HepG2 (cell line): ENCODE data around the gene DOHH. TPM values are rescaled to one million over a fixed set of nuclear protein-coding genes. Genes with fewer than 3 reads are reported as not detected.

Experiments used
- ARID5B ChIP-seq: IDR thresholded peaks from 2 replicates; pipeline ENCODE4 v1.4.0; 2020; ENCODE audit warnings: mild to moderate bottlenecking, missing genetic modification reagents
- ATF1 ChIP-seq: IDR thresholded peaks from 2 replicates; pipeline ENCODE4 v1.6.1; 2016; ENCODE audit warnings: mild to moderate bottlenecking, control low read depth
- CHCHD3 ChIP-seq: sonication (generic); formaldehyde crosslinking; IDR thresholded peaks from 2 replicates; pipeline ENCODE4 v1.8.0; 2022; ENCODE audit warnings: mild to moderate bottlenecking, missing genetic modification reagents, moderate library complexity
- FOXA3 ChIP-seq: IDR thresholded peaks from 2 replicates; pipeline ENCODE4 v1.6.1; 2016; ENCODE audit warnings: missing genetic modification reagents, missing compliant biosample characterization
- KLF9 ChIP-seq: IDR thresholded peaks from 2 replicates; pipeline ENCODE4 v1.6.1; 2016; ENCODE audit warnings: low read depth
- MBD4 ChIP-seq: IDR thresholded peaks from 2 replicates; pipeline ENCODE4 v1.6.1; 2012; ENCODE audit warnings: low read length, inconsistent platforms, borderline replicate concordance
- MIER2 ChIP-seq: IDR thresholded peaks from 2 replicates; pipeline ENCODE4 v1.6.1; 2016; ENCODE audit warnings: missing biosample characterization, missing genetic modification reagents
- MTF1 ChIP-seq: sonication (generic); formaldehyde crosslinking; IDR thresholded peaks from 2 replicates; pipeline ENCODE4 v1.5.0; 2020; ENCODE audit warnings: missing genetic modification reagents
- MYNN ChIP-seq: sonication (generic); formaldehyde crosslinking; IDR thresholded peaks from 2 replicates; pipeline ENCODE4 v1.4.0; 2020; ENCODE audit warnings: mild to moderate bottlenecking, low read depth, missing genetic modification reagents
- PITX1 ChIP-seq: sonication (generic); formaldehyde crosslinking; IDR thresholded peaks from 2 replicates; pipeline ENCODE4 v1.5.1; 2020; ENCODE audit warnings: mild to moderate bottlenecking, missing genetic modification reagents
- PRDM15 ChIP-seq: sonication (generic); formaldehyde crosslinking; IDR thresholded peaks from 2 replicates; pipeline ENCODE4 v1.4.0; 2020; ENCODE audit warnings: missing genetic modification reagents
- RAD51 ChIP-seq: fragments of 450-650 bp; IDR thresholded peaks from 2 replicates; pipeline ENCODE4 v1.6.1; 2016; ENCODE audit warnings: borderline replicate concordance
- SALL1 ChIP-seq: sonication (generic); formaldehyde crosslinking; IDR thresholded peaks from 2 replicates; pipeline ENCODE4 v1.8.0; 2022; ENCODE audit warnings: mild to moderate bottlenecking, missing genetic modification reagents
- SOX5 ChIP-seq: IDR thresholded peaks from 2 replicates; pipeline ENCODE4 v1.6.1; 2016; ENCODE audit warnings: borderline replicate concordance
- TSC22D2 ChIP-seq: sonication (generic); formaldehyde crosslinking; IDR thresholded peaks from 2 replicates; pipeline ENCODE4 v1.5.1; 2020; ENCODE audit warnings: missing genetic modification reagents, mild to moderate bottlenecking, borderline replicate concordance
- USF2 ChIP-seq, 2 experiments: sonication (generic) in 1 of 2; formaldehyde crosslinking in 1 of 2; IDR thresholded peaks; 2 replicates each; pipeline versions ENCODE4 v1.5.1 to v1.6.1; 2011 to 2020; ENCODE audit warnings: borderline replicate concordance in 1 of 2, low read depth in 1 of 2, low read length in 1 of 2, mild to moderate bottlenecking in 1 of 2, missing genetic modification reagents in 1 of 2, moderate library complexity in 1 of 2
- ZBTB21 ChIP-seq: sonication (generic); formaldehyde crosslinking; IDR thresholded peaks from 2 replicates; pipeline ENCODE4 v1.4.0; 2020; ENCODE audit warnings: missing genetic modification reagents
- ZFP90 ChIP-seq: sonication (generic); formaldehyde crosslinking; IDR thresholded peaks from 2 replicates; pipeline ENCODE4 v1.8.0; 2022; ENCODE audit warnings: missing genetic modification reagents, mild to moderate bottlenecking, inconsistent platforms, borderline replicate concordance
- ZNF235 ChIP-seq: sonication (generic); formaldehyde crosslinking; IDR thresholded peaks from 2 replicates; pipeline ENCODE4 v1.8.1; 2023; ENCODE audit warnings: mild to moderate bottlenecking, missing genetic modification reagents, borderline replicate concordance
- ZNF431 ChIP-seq: sonication (generic); formaldehyde crosslinking; IDR thresholded peaks from 2 replicates; pipeline ENCODE4 v1.9.0; 2022; ENCODE audit warnings: missing genetic modification reagents, low read depth, mild to moderate bottlenecking, borderline replicate concordance
- ZNF672 ChIP-seq: sonication (generic); formaldehyde crosslinking; IDR thresholded peaks from 2 replicates; pipeline ENCODE4 v1.8.1; 2022; ENCODE audit warnings: missing genetic modification reagents
- polyA plus RNA-seq, 8 experiments: library from polyadenylated mRNA; depleted of rRNA in 3 of 8; stranded (reverse) in 7 of 8; unstranded in 1 of 8; fragments of >200 nt; fragmentation: Illumina TruSeq in 4 of 8; extraction: Trizol in 4 of 8; gene quantifications; 2 replicates each; pipeline versions ENCODE4 v1.2.1 to v1.2.3, GENCODE V29; 2011 to 2016; ENCODE audit warnings: low read depth in 4 of 8, missing spikeins in 1 of 8, mixed read lengths in 1 of 8; ENCODE audit not compliant: insufficient read depth in 1 of 8
- total RNA-seq, 5 experiments: library from RNA; depleted of rRNA; stranded (reverse); fragments of >200 nt; fragmentation: Illumina TruSeq; extraction: Trizol; gene quantifications; 2 replicates each; pipeline ENCODE4 v1.2.3, GENCODE V29; 2016; ENCODE audit warnings: low read depth in 1 of 5

The DOHH gene
- total and polyA plus RNA-seq, 2 of the 13 experiments (the other 11 are each of a cell fraction or from before 2014, with no cell fraction given): 3.5 to 13.7 TPM

- TF ChIP-seq USF2 (IDR thresholded peaks at IDR 0.05; ENCODE audit: low read depth, low read length): no peak
- TF ChIP-seq USF2 (CRISPR knock-in tag; IDR thresholded peaks at IDR 0.05; ENCODE audit: borderline replicate concordance): no peak
- no peak for TF ChIP-seq CHCHD3 (CRISPR knock-in tag)
- TF ChIP-seq SOX5 (CRISPR knock-in tag): no peak
- TF ChIP-seq ATF1 (CRISPR knock-in tag): no peak
- no peak for TF ChIP-seq ZNF672 (CRISPR knock-in tag)
- no peak for TF ChIP-seq ZFP90 (CRISPR knock-in tag)
- no peak for TF ChIP-seq ZBTB21
- peak; percentile 10; the same call in 1 of the 2 replicates for TF ChIP-seq SALL1 (CRISPR knock-in tag)
- TF ChIP-seq PRDM15 (CRISPR knock-in tag): no peak
- TF ChIP-seq MBD4: no peak
- no peak for TF ChIP-seq MYNN (CRISPR knock-in tag)
- no peak for TF ChIP-seq ZNF235 (CRISPR knock-in tag)
- TF ChIP-seq FOXA3 (CRISPR knock-in tag): no peak
- no peak for TF ChIP-seq RAD51
- no peak for TF ChIP-seq ZNF431 (CRISPR knock-in tag)
- no peak for TF ChIP-seq MTF1
- no peak for TF ChIP-seq MIER2
- TF ChIP-seq TSC22D2 (CRISPR knock-in tag): no peak
- TF ChIP-seq ARID5B (CRISPR knock-in tag): no peak
- TF ChIP-seq KLF9: no peak
- TF ChIP-seq PITX1: no peak
Measured at GRCh38 chr19:3544742-3545668, 44.5 kb upstream of the DOHH start (continued).
